Measurements from ENCODE around the gene PEF1.

Gene PEF1

GRCh38 chr1:31644560-31645273 lies at the start of gene PEF1:
TSS of gene PEF1 (minus strand) at chr1:31644876. CDS start at chr1:31644864, 12 bp downstream.
- peak; percentile 99 for DNase-seq (ENCODE audit: extremely low read depth in 1 of 2, low read depth in 1 of 2)

- no peak for DNase-seq (ENCODE audit: extremely low read depth in 1 of 2, low read depth in 1 of 2)
Observed at GRCh38 chr1:31693231-31693630, 48.6 kb upstream of the PEF1 start.

- no peak for DNase-seq (ENCODE audit: extremely low read depth in 1 of 2, low read depth in 1 of 2)
Observed at GRCh38 chr1:31691951-31692350, 47.3 kb upstream of the PEF1 start.

- no peak for DNase-seq (ENCODE audit: extremely low read depth in 1 of 2, low read depth in 1 of 2)
Observed at GRCh38 chr1:31691446-31691845, 46.8 kb upstream of the PEF1 start.

- no peak for DNase-seq (ENCODE audit: extremely low read depth in 1 of 2, low read depth in 1 of 2)
Observed at GRCh38 chr1:31690921-31691320, 46.2 kb upstream of the PEF1 start.

GRCh38 chr1:31689854-31690253 lies 45.2 kb upstream of the PEF1 start:
- no peak for DNase-seq (ENCODE audit: extremely low read depth in 1 of 2, low read depth in 1 of 2)

GRCh38 chr1:31689379-31689778 lies 44.7 kb upstream of the PEF1 start:
- no peak for DNase-seq (ENCODE audit: extremely low read depth in 1 of 2, low read depth in 1 of 2)

GRCh38 chr1:31688233-31688918 lies 43.7 kb upstream of the PEF1 start:
- no peak for DNase-seq (ENCODE audit: extremely low read depth in 1 of 2, low read depth in 1 of 2)

- no peak for DNase-seq (ENCODE audit: extremely low read depth in 1 of 2, low read depth in 1 of 2)
Observed at GRCh38 chr1:31687601-31688000, 42.9 kb upstream of the PEF1 start.

GRCh38 chr1:31685795-31686194 lies 41.1 kb upstream of the PEF1 start:
- DNase-seq (ENCODE audit: extremely low read depth in 1 of 2, low read depth in 1 of 2): no peak

- DNase-seq (ENCODE audit: extremely low read depth in 1 of 2, low read depth in 1 of 2): no peak
Observed at GRCh38 chr1:31683997-31684396, 39.3 kb upstream of the PEF1 start.

- no peak for DNase-seq (ENCODE audit: extremely low read depth in 1 of 2, low read depth in 1 of 2)
Observed at GRCh38 chr1:31681415-31681814, 36.7 kb upstream of the PEF1 start.

GRCh38 chr1:31679676-31680230 lies 35.1 kb upstream of the PEF1 start:
- DNase-seq (ENCODE audit: extremely low read depth in 1 of 2, low read depth in 1 of 2): no peak

GRCh38 chr1:31679091-31679490 lies 34.4 kb upstream of the PEF1 start:
- DNase-seq (ENCODE audit: extremely low read depth in 1 of 2, low read depth in 1 of 2): no peak

- DNase-seq (ENCODE audit: extremely low read depth in 1 of 2, low read depth in 1 of 2): no peak
Observed at GRCh38 chr1:31678681-31679080, 34.0 kb upstream of the PEF1 start.

GRCh38 chr1:31677949-31678348 lies 33.3 kb upstream of the PEF1 start:
- no peak for DNase-seq (ENCODE audit: extremely low read depth in 1 of 2, low read depth in 1 of 2)

GRCh38 chr1:31677401-31677800 lies 32.7 kb upstream of the PEF1 start:
- no peak for DNase-seq (ENCODE audit: extremely low read depth in 1 of 2, low read depth in 1 of 2)

GRCh38 chr1:31675756-31676155 lies 31.1 kb upstream of the PEF1 start:
- DNase-seq (ENCODE audit: extremely low read depth in 1 of 2, low read depth in 1 of 2): no peak

- no peak for DNase-seq (ENCODE audit: extremely low read depth in 1 of 2, low read depth in 1 of 2)
Observed at GRCh38 chr1:31675161-31675560, 30.5 kb upstream of the PEF1 start.

GRCh38 chr1:31674626-31675025 lies 29.9 kb upstream of the PEF1 start:
- DNase-seq (ENCODE audit: extremely low read depth in 1 of 2, low read depth in 1 of 2): no peak

- DNase-seq (ENCODE audit: extremely low read depth in 1 of 2, low read depth in 1 of 2): no peak
Observed at GRCh38 chr1:31673433-31673832, 28.8 kb upstream of the PEF1 start.

- no peak for DNase-seq (ENCODE audit: extremely low read depth in 1 of 2, low read depth in 1 of 2)
Observed at GRCh38 chr1:31672986-31673385, 28.3 kb upstream of the PEF1 start.
